Occipital lobe (tissue), 2 donors: ENCODE results near the gene MYO15A. TPM values are rescaled to one million over a fixed set of nuclear protein-coding genes. Genes with fewer than 3 reads are reported as not detected.
"Not testable (repeated sequence)": the region's sequence is repeated elsewhere in the genome, so short reads cannot be mapped to it uniquely, and the experiment has no call there.

Source experiments
- DNase-seq: peaks from one replicate; lab custom pipeline; 2025; lab: John Stamatoyannopoulos, UW
- total RNA-seq: library from RNA; depleted of rRNA; stranded (reverse); fragments of >200 nt; gene quantifications from one replicate; pipeline ENCODE4 v1.2.3, GENCODE V29; 2014

The MYO15A gene
- total RNA-seq, 1 donor from 2014 or later, result 2.0 TPM

- no peak for DNase-seq
Observed at GRCh38 chr17:18213666-18214270, 105.2 kb downstream of the MYO15A start.

DNA sequence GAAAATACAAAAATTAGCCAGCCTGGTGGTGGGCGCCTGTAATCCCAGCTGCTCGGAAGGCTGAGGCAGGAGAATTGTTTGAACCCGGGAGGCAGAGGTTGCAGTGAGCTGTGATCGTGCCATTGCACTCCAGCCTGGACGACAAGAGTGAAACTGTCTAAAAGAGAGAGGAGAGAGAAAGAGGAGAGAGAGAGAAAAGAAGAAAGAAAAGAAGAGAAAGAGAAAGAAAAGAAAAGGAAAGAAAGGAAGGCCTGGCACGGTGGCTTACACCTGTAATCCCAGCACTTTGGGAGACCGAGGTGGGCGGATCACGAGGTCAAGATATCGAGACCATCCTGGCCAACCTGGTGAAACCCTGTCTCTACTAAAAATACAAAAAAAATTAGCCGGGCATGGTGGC, 108.3 kb downstream of the MYO15A start:
- not testable (repeated sequence) for DNase-seq

DNA sequence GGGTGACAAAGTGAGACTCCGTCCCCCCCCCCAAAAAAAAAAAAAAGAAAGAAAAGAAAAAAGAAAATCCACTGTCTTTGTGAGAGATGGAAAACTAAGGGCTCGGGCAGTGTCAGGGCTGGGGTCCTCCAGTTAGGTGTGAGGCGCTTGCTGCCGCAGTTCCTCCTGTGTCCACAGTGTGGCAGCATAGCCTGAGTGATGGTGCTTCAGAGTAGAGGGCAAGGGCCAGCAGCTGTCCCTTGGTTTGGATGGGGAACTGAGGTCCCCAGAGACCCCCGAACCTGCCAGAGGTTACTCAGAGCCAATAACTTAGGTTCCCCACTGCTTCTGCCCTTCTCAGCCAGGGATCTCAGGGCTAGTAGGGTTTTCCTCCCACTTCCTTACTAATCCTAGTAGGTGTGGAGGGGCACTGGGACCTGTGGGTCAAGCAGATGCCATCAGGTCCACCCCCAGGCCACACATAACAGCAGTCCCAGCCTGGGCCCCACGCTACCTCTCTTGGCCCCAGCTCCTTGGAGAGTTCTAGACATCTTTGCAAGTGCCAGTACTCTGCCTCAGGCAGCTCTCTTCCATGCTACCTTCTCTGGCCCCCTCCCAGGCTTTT, 109.0 kb downstream of the MYO15A start:
- peak; percentile 15 for DNase-seq

- no peak for DNase-seq
Observed at GRCh38 chr17:18218756-18219415, 110.3 kb downstream of the MYO15A start.

DNA sequence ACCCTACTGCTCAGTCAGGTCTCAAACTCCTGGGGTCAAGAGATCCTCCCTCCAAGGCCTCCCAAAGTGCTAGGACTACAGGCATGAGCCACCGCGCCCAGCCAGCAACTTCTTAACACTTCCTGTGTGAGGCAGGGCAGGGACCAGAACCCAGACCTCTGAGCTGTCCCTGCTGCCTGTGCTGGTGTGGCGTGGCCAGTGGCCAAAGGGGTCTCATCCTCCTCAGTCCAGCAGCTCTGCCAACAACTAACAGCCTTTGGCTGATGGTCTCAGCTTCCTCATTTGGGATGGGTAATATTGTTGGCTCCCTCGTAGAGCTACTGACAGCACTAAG, 115.5 kb downstream of the MYO15A start:
- DNase-seq, result no peak

DNA sequence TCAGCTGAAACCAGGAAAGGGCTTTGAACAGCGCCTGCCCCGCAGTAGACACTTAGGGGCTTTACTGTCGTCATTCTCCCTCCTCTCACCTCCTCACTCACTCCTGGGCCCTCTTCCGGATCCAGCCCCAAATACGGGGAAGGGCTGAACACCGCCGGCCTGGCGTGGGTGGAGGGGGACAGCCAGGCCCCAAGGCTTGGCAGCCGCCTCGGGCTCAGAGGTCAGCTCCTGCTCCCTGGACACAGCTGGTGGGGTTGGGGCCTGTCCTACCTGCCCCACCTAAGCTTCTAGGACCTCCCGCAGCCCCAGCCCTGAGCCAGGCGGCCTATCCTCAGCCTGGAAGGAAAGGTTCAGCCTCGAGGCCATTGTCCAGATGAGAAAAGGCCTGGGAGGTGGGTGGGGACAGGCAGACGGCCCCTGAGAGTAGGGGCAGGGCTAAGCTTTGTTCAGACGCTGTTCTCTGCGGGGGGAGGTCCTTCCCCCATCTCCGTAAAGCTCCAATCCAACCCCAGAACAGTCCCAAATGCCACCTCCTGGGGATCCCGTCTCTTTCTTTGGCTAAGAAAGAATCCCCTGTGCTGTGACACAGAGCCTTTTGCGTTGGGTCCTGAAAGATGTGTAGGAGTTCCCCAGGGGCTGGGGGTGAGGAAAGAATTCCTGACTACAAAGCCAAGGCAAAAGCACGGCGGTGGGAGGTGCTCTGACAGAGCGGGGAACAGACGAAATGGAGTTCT, 116.0 kb downstream of the MYO15A start:
- no peak for DNase-seq

DNA sequence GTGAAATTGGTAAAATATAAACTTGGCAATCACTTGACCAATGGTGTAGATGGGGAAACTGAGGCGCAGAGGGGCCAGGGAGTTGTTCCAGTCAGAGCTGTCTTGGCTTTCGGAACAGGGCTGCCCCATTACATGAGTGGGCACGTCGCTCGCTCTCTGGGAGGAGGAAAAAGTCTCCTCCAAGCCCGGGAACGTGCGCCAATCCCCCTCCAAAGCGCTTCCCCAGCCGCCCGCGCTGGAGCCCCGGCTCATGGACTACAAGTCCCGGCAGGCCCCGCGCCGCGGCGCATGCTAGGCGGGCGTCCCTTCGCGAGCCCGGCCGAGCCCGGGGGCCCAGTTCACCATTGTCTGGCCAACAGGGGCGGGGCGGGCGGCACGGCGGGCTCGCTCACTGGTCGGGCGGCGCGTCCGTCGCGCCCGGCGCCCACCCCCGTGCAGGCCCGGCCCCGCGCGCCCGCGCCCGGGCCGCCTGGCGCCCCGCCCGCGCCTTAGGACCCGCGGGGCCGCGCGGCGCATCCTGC, 116.6 kb downstream of the MYO15A start, which contains the start of gene LLGL1:
Gene LLGL1 (plus strand): TSS at position 515 of the 521 bp plus-strand sequence. CDS start 48 bp downstream, outside the sequence.
- DNase-seq, result peak; percentile 96

- no peak for DNase-seq
Observed at GRCh38 chr17:18225642-18226283, 117.2 kb downstream of the MYO15A start.

- DNase-seq, result no peak
Observed at GRCh38 chr17:18226284-18226945, 117.9 kb downstream of the MYO15A start.

- no peak for DNase-seq
Observed at GRCh38 chr17:18227635-18228034, 119.1 kb downstream of the MYO15A start.

- no peak for DNase-seq
Observed at GRCh38 chr17:18228176-18228682, 119.7 kb downstream of the MYO15A start.

DNA sequence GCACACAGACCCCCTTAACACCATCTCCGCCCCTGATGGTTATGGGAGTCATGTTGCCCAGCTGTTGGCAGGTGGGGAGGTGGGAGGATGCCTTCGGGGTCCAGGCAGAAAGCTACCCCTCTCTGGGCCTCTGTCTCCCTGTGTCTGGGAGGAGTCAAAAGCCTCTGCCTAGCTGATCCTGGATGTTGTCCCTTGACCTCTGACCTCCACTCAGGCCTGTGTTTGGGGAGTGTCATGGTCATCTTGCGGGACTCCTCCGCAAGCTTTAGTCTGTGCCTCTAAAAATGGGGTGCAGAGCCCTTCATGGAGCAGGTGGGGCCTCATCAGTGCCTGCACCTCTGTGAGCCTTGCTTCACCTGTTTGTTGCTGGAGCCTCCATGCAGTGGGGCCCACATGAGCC, 120.7 kb downstream of the MYO15A start:
- no peak for DNase-seq

Other genes with a start within 250 kb of the MYO15A start
- gene TOM1L2, start 136.4 kb upstream of the MYO15A start, total RNA-seq, result 17.8 TPM
- 2.0 TPM for gene DRC3, start 135.9 kb upstream of the MYO15A start, total RNA-seq
- gene ATPAF2, start 69.6 kb upstream of the MYO15A start, total RNA-seq, result 27.6 TPM
- gene GID4, start 69.3 kb upstream of the MYO15A start, total RNA-seq, result 9.0 TPM
- gene DRG2, start 20.8 kb upstream of the MYO15A start, total RNA-seq, result 14.3 TPM
- 79.7 TPM for gene ALKBH5, start 75.1 kb downstream of the MYO15A start, total RNA-seq
- gene LLGL1, start 116.9 kb downstream of the MYO15A start, total RNA-seq, result 34.0 TPM
- gene FLII, start 150.0 kb downstream of the MYO15A start, total RNA-seq, result 49.6 TPM
- gene MIEF2, start 151.9 kb downstream of the MYO15A start, total RNA-seq, result 29.2 TPM
- 38.7 TPM for gene TOP3A, start 206.2 kb downstream of the MYO15A start, total RNA-seq
- 11.4 TPM for gene SMCR8, start 206.5 kb downstream of the MYO15A start, total RNA-seq